Nephron progenitor cell (in vitro differentiated cells): ENCODE results near the gene PRKCE.

ENCODE experiments used
- DNase-seq: peaks from one replicate; pipeline ENCODE4 v3.0.0; 2021
- H3K27ac Mint-ChIP-seq: 2 replicates; pipeline ENCODE4 v1.8.0; 2021; ENCODE audit warnings: mild to moderate bottlenecking, moderate library complexity, mixed read lengths
- H3K27me3 Mint-ChIP-seq: 2 replicates; pipeline ENCODE4 v1.8.0; 2021; ENCODE audit warnings: mild to moderate bottlenecking, low read depth, mixed read lengths; ENCODE audit not compliant: poor library complexity
- H3K36me3 Mint-ChIP-seq: 2 replicates; pipeline ENCODE4 v1.8.0; 2021; ENCODE audit warnings: low read depth, mixed read lengths
- H3K4me1 Mint-ChIP-seq: 2 replicates; pipeline ENCODE4 v1.8.0; 2021; ENCODE audit warnings: mixed read lengths
- H3K4me3 Mint-ChIP-seq: 2 replicates; pipeline ENCODE4 v1.8.0; 2021; ENCODE audit warnings: mild to moderate bottlenecking, moderate library complexity, mixed read lengths
- H3K9me3 Mint-ChIP-seq: 2 replicates; pipeline ENCODE4 v1.8.0; 2021; ENCODE audit warnings: mild to moderate bottlenecking, moderate library complexity, mixed read lengths
- CTCF ChIP-seq: fragments of 200-600 bp; sonication (generic); IDR thresholded peaks from 2 replicates; pipeline ENCODE4 v1.5.0; 2021; ENCODE audit warnings: antibody characterized with exemption

The PRKCE gene

GRCh38 chr2:46187112-46187618 lies 535.7 kb downstream of the PRKCE start:
- H3K4me1 Mint-ChIP-seq, result no peaks in the 10 kb centered on the region
- no peak overlapping the region for H3K4me3 Mint-ChIP-seq
- H3K9me3 Mint-ChIP-seq, result no peaks in the 10 kb centered on the region
- TF ChIP-seq CTCF, result no peak
- peaks cover 15% of the 10 kb centered on the region for H3K27me3 Mint-ChIP-seq
- no peak overlapping the region for H3K27ac Mint-ChIP-seq
- no peaks in the 10 kb centered on the region for H3K36me3 Mint-ChIP-seq
- DNase-seq, result no peak

GRCh38 chr2:46188041-46188716 lies 536.7 kb downstream of the PRKCE start:
- no peak overlapping the region for H3K27ac Mint-ChIP-seq
- TF ChIP-seq CTCF, result no peak
- no peak for DNase-seq
- H3K27me3 Mint-ChIP-seq, result peaks cover 15% of the 10 kb centered on the region
- no peaks in the 10 kb centered on the region for H3K9me3 Mint-ChIP-seq
- H3K36me3 Mint-ChIP-seq, result no peaks in the 10 kb centered on the region
- H3K4me3 Mint-ChIP-seq, result no peak overlapping the region
- H3K4me1 Mint-ChIP-seq, result peaks cover under 1% of the 10 kb centered on the region

GRCh38 chr2:46193356-46193755 lies 541.9 kb downstream of the PRKCE start:
- Mint-ChIP-seq H3K4me1 (peaks cover 4% of the 10 kb centered on the region), H3K4me3 (no peak overlapping the region), H3K27me3 (peaks cover 5% of the 10 kb centered on the region), H3K36me3 (no peaks in the 10 kb centered on the region), H3K27ac (peak overlapping the region; percentile 21), H3K9me3 (no peaks in the 10 kb centered on the region)
- DNase-seq, result no peak
- no peak for TF ChIP-seq CTCF

- Mint-ChIP-seq H3K9me3 (no peaks in the 10 kb centered on the region), H3K36me3 (no peaks in the 10 kb centered on the region), H3K4me3 (no peak overlapping the region), H3K27me3 (peaks cover 5% of the 10 kb centered on the region), H3K4me1 (peaks cover 4% of the 10 kb centered on the region), H3K27ac (no peak overlapping the region)
- no peak for DNase-seq
- TF ChIP-seq CTCF, result no peak
These were observed 542.4 kb downstream of the PRKCE start for GRCh38 chr2:46193855-46194254.

- H3K27me3 Mint-ChIP-seq, result peaks cover 7% of the 10 kb centered on the region
- no peaks in the 10 kb centered on the region for H3K36me3 Mint-ChIP-seq
- H3K4me1 Mint-ChIP-seq, result peaks cover 4% of the 10 kb centered on the region
- no peak for TF ChIP-seq CTCF
- no peak overlapping the region for H3K27ac Mint-ChIP-seq
- H3K9me3 Mint-ChIP-seq, result no peaks in the 10 kb centered on the region
- no peak for DNase-seq
- no peak overlapping the region for H3K4me3 Mint-ChIP-seq
These were observed 543.4 kb downstream of the PRKCE start for GRCh38 chr2:46194856-46195255.

GRCh38 chr2:46195819-46196218 lies 544.3 kb downstream of the PRKCE start:
- no peak for DNase-seq
- TF ChIP-seq CTCF, result no peak
- Mint-ChIP-seq H3K4me3 (no peak overlapping the region), H3K9me3 (no peaks in the 10 kb centered on the region), H3K27me3 (peaks cover 6% of the 10 kb centered on the region), H3K27ac (no peak overlapping the region), H3K4me1 (peaks cover 4% of the 10 kb centered on the region), H3K36me3 (no peaks in the 10 kb centered on the region)
